Activated gamma-delta T cell (primary cell): ENCODE data around the gene RBFOX2.

Source experiments
- DNase-seq: peaks from one replicate; lab custom pipeline; 2025; lab: John Stamatoyannopoulos, UW

The RBFOX2 gene

GRCh38 chr22:35973388-35973787, 55.2 kb downstream of the RBFOX2 start:
- no peak for DNase-seq

DNA sequence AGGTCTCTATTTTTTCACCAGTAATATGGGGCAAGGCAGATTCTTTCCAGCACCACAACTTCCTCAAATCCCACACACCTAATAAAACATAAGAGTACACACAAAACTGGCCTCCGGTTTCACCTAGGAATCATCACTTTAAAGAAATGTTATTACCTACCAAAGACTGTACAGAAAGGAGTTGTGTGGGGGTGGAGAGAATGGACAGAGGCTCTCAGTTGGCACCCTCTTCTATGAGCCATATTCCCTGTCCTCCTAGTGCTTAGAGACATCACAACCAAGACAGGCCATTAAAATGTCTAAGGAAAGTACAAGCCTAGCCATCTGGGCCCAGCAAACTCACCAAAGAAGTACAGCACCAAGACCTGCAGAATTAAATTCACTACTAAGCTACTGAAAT, 56.1 kb downstream of the RBFOX2 start:
- no peak for DNase-seq

DNA sequence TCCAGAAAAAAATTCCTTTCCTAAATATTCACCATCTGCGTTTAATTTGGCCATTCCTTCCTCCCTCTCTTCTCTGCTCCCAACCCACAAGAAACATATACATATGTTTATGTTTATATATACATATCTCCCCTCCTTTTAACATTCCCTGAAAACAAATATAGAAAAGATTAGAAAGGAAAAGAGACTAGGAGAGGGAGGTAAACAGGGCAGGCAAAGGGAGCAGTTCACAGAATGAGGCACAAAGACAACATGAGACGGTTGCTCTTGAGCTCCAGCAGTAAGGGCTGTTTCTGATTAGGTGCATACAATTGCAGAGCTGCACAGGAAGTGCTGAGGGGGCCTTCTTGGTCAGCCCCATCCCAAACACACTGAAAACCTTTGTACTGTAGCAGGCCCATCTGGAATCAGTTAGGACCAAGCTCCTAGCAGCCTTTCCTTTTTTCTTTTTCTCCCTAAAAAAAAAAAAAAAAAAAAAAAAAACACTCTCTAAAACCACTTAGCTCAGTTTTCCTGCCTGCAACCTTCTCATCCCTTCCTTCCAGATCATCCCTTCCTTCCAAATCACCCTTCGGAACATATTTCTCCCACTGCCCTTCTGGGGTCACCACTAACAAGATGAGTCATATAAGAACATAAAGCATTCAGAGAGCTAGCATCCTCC, 57.0 kb downstream of the RBFOX2 start:
- no peak for DNase-seq

- no peak for DNase-seq
These were observed 57.8 kb downstream of the RBFOX2 start for GRCh38 chr22:35970616-35971455.

DNA sequence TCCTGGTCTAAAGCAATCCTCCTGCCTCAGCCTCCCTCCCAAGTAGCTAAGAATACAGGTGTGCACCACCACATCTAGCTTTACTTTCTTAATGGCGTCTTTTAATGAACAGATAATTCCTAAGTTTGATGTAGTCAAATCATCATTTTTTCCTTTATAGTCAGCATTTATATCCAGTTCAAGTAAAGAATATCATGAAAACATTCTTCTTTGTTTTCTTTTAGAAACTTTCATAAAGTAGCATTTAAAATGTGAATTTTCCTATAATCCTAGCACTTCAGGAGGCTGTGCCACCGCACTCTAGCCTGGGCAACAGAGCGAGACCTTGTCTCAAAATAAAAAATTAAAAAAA, 61.6 kb downstream of the RBFOX2 start:
- no peak for DNase-seq

DNA sequence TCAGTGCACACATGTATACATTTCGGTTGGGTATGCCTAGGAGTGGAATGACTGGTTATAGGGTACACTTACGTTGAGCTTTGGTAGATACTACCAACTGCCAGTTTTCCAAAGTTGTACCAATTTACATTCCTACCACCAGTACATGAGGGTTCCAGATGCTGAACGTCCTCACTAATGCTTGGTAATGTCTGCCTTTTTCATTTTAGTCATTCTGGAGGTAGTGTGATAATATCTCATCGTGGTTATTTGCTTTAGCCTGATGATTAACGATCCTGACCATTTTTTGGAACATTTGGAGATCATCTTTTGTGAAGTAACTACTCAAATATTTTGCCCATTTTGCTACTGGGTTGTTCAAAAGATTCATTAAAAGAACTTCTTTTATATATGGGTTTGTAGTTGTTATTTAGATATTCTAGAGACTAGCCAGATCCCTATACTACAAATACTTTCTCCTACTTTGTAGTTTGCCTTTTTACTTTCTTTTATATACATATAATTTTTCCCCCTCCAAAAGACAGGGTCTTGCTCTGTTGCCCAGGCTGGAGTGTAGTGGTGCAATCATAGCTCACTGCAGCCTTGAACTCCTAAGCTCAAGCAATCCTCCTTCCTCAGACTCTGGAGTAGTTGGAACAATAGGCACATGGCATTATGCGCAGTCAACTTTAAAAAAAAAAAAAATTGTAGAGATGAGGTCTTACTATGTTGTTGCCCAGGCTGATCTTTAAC, 62.1 kb downstream of the RBFOX2 start:
- no peak for DNase-seq

- no peak for DNase-seq
These were observed 65.3 kb downstream of the RBFOX2 start for GRCh38 chr22:35963237-35963810.

DNA sequence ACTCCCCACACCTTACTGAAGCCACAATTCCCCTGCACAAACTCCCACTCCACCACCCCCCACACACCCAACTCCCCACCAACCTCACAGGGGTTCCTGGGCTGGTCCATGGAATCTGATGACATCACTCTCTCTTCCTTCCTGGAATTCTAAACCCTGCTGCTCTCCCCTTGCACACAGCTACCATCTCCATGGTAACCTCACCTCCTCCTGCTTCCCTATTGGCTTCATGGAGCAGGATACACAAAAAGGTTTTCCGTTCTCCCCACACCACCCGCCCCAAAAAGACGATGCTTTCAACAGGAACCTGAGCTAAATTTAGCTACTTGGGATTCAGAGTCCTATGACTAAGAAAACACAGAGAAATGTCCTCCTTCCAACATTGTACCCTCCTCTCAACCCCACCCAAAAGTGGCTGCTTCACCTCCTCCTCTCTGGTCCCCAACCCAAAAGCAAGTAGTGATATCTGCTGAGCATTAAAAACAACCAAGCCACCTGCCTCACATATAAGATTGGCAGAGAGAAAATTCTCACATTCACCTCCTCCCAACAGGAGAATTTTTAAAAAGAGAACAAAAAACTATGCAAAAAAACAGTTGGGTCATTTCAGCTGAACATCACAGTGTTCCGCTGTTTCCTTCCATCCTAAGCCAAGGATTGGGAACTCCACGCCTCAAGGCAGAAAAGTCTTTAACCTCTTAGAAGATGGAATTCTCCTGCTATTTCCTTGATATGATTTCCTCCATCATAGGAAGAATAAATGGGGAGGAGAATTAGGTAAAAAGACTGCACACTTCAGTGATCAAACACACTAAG, 66.9 kb downstream of the RBFOX2 start:
- DNase-seq, result no peak

- DNase-seq, result no peak
These were observed 67.8 kb downstream of the RBFOX2 start for GRCh38 chr22:35960854-35961253.

DNA sequence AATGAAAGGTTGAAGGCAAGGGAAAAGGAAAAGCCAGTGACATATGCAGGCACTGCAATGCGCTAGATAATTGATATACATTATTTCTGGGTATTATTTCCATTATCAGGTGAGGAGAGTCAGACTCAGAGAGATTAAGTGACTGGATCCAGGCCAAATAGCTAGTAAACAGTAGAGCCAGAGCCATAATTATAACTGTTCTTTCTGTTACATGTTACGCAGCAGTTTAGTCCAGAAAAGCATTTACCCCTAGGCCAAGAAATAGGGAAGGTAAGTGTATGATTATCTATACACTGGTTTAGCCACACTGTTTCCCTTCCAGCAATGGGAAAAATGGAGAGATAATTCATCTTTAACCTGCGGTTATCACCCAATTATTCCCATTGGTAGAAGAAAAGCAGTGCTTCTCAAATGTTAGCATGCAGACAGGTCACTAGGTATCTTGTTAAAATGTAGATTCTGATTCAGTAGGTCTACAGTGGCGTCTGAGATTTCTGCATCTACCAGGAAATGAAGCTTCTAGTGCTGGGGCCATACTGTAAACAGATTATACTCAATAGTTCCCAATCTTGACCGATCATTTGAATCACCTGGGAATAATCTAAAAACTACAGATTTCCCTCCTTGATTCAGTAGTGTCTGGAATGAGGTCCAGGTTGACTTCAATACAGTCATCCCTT, 69.4 kb downstream of the RBFOX2 start:
- no peak for DNase-seq

DNA sequence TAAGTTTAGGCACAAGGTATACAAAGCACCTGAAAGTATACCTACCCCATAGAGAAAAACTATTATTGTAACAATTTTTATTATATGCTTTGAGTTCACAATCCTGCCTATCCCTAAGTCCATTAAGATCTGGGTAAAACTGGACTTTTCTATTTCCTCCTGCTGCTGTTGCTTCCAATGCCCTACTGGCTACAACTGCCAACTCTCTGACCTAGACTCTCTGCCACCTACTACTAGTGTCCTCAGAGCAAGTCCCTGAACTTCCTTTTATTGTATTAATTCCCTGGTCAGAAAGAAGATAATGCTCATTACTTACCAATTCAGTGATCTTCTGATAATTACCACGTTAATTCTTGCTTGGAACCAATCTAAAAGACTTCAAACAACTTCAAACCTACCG, 70.3 kb downstream of the RBFOX2 start:
- no peak for DNase-seq

DNA sequence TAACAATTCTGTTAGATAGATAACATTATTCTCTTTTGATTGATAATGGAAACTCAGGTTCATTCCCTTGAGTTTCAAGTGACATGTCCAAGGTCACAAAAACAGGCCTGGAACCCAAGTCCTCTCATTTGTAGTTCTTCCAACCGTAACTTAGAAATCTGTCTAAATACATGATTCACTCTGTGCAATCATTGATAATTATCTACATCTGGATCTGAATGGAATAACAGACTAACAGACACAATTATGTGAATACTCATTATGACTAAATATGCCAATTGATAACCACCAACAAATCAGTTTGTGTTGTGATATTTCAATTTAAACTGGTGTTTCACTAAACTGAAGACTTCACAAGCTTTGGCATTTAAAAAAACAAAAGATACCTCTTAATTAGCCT, 71.0 kb downstream of the RBFOX2 start:
- DNase-seq, result no peak

DNA sequence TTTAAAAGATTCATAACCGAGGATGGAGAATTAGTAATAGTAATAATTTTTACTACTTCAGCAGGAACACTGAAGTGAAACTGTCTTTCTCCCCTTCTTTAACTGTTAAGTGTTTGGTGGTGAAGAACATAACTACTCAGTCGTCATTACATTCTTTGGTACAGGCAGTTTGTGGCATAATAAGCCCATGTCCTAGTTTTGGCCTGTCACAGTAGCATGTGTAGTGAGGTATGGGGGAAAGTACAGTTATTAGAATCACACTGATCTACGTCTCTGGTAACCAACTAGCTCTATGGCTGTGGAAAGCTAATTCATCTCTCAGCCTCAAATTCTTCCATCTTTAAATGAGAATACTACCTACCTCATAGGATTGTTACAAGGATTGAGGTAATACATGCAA, 71.8 kb downstream of the RBFOX2 start:
- no peak for DNase-seq

DNA sequence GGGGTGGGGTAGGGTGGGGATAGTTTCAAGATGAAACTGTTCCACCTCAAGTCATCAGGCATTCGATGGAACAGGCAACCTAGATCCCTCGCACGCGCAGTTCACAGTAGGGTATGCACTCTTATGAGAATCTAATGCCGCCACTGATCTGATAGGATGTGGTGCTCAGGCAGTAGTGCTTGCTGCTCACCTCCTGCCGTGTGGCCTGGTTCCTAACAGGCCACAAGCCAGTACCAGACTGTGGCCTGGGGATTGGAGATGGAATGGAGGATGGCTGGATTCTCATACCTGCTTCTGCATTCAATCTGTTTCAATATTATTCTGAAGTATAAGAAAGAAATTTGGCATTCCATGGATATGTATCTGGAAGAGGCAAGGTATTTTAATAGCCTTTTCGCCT, 73.1 kb downstream of the RBFOX2 start:
- no peak for DNase-seq

GRCh38 chr22:35952576-35952975, 76.0 kb downstream of the RBFOX2 start:
- DNase-seq, result no peak

GRCh38 chr22:35950262-35950661, 78.4 kb downstream of the RBFOX2 start:
- no peak for DNase-seq

DNA sequence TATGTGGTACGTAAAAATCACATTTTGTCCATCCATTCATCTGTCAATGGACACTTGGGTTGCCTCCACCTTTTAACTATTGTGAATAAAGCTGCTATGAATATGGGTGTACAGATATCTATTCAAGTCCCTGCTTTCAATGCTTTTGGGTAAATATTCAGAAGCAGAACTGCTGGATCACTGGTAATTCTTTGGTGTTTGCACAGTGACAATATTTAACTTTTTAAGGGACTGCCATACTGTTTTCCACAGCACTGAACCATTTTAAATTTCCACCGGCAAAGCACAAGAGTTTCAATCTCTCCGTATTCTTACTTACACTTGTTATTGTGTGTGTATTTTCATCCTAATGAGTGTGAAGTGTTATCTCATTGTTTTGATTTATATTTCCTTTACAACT, 79.4 kb downstream of the RBFOX2 start:
- no peak for DNase-seq

- DNase-seq, result no peak
These were observed 80.7 kb downstream of the RBFOX2 start for GRCh38 chr22:35947794-35948425.

DNA sequence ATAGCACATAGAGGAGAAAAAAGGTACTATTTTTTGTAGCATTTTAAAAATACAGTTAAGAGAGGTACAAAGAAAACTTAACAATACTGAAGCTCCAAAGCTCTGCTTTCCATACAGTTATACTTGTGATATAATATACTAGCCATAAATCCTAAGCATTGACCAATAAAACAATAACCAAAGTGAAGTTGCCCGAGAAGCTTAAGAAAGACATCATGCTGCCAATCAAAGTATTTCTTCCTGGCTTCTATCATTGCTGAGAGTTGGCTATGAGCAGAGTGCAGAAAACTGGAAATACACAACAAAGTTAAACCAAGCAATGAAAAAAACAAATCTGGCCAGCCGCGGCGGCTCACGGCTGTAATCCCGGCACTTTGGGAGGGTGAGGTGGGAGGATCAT, 84.2 kb downstream of the RBFOX2 start:
- no peak for DNase-seq

DNA sequence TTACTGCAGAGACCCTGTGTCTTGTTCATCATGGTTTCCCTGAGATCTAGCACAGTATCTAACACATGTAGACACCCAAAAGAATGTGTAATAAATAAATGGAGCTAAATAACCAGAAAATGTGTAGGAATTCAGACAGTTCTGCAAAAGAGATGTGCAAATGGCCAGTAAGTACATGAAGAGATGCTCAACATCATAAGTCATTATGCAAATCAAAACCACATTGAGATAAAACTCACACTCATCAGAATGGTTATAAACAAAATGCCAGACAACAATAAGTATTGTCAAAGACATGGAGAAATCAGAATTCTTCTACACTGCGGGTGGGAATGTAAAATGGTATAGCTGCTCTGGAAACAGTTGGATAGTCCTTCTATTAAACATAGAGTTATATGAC, 88.5 kb downstream of the RBFOX2 start:
- DNase-seq, result no peak

DNA sequence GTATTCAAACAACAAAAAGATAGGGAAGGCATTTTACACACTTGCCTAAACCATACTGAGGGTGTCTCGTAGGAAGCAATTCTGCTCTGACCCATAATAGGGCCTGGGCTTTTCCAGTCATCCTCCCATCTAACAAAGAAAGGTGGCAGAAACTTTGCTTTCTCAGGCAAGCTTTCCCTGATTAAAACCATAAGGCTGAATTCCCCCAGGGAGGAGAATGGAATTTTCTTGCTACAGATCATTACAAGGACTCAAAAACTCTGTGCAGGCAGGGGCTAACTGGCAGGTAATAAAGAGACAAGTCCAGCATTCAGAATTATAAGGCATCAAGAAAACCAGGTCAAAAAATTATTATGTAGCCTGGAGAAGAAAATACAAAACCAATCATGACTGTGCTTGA, 90.4 kb downstream of the RBFOX2 start:
- no peak for DNase-seq
